Stomach (tissue), 9 donors: Measurements from ENCODE around the gene PPFIA1. TPM values are rescaled to one million over a fixed set of nuclear protein-coding genes. Genes with fewer than 3 reads are reported as not detected.
"Not testable (repeated sequence)": the region's sequence is repeated elsewhere in the genome, so short reads cannot be mapped to it uniquely, and the experiment has no call there.

ENCODE experiments used
- DNase-seq, 2 donors: peaks; one replicate each; pipeline versions ENCODE4 v3.0.0 to v3.0.0-alpha.2; 2013 to 2019
- H3K27ac ChIP-seq, 5 donors: fragments of 200-600 bp in 4 of 5; sonication (generic) in 4 of 5; one replicate each; pipeline ENCODE4 v1.5.1; 2013 to 2019; ENCODE audit warnings: mild to moderate bottlenecking in 1 of 5, moderate library complexity in 1 of 5
- H3K27me3 ChIP-seq, 3 donors: fragments of 200-600 bp; sonication (generic); one replicate each; pipeline ENCODE4 v1.5.1; 2017 to 2019; ENCODE audit warnings: mixed run types in 1 of 3
- H3K36me3 ChIP-seq, 4 donors: fragments of 200-600 bp; sonication (generic); 1 replicate in 3 of 4; 2 replicates in 1 of 4; pipeline ENCODE4 v1.5.1; 2016 to 2019
- H3K4me1 ChIP-seq, 4 donors: fragments of 200-600 bp; sonication (generic); one replicate each; pipeline ENCODE4 v1.5.1; 2016 to 2019
- H3K4me3 ChIP-seq, 4 donors: fragments of 200-600 bp; sonication (generic) in 3 of 4; one replicate each; pipeline ENCODE4 v1.5.1; 2016 to 2019; ENCODE audit warnings: mild to moderate bottlenecking in 1 of 4
- H3K9me3 ChIP-seq, 4 donors: fragments of 200-600 bp; sonication (generic); one replicate each; pipeline ENCODE4 v1.5.1; 2016 to 2019
- CTCF ChIP-seq, 7 experiments: fragments of 450-650 bp in 4 of 7; fragments of 200-600 bp in 3 of 7; sonication (generic) in 3 of 7; IDR thresholded peaks; one replicate each; pipeline ENCODE4 v1.5.1; 2016 to 2019; ENCODE audit warnings: antibody characterized with exemption in 7 of 7, control low read depth in 2 of 7, mild to moderate bottlenecking in 1 of 7
- EP300 ChIP-seq: sonication (generic); formaldehyde crosslinking; IDR thresholded peaks from one replicate; pipeline ENCODE4 v1.6.1; 2017; ENCODE audit warnings: antibody characterized with exemption
- POLR2A ChIP-seq, 4 donors: fragments of 450-650 bp; IDR thresholded peaks; one replicate each; pipeline ENCODE4 v1.6.1; 2016; ENCODE audit warnings: antibody characterized with exemption in 4 of 4, control low read depth in 2 of 4, mild to moderate bottlenecking in 1 of 4, moderate library complexity in 1 of 4
- POLR2AphosphoS5 ChIP-seq, 3 donors: sonication (generic); formaldehyde crosslinking; IDR thresholded peaks; one replicate each; pipeline ENCODE4 v1.6.1; 2016; ENCODE audit warnings: antibody characterized with exemption in 3 of 3
- WGBS, 5 donors: extraction: QIAGEN DNeasy Blood & Tissue Kit in 3 of 5; methylation state at CpG; one replicate each; pipeline versions ENCODE4 v1.1.5 to v1.1.7; 2013 to 2018; 5-methylcytosine and 5-hydroxymethylcytosine counted together
- intact Hi-C: fragments of 100-400 bp; cut with DNase I; formaldehyde crosslinking; loops from one replicate; pipeline ENCODE4 v1.15.1; 2023; ENCODE audit warnings: low total_unique reads
- polyA plus RNA-seq, 3 donors: library from polyadenylated mRNA; stranded (reverse); fragments of 200-250 nt; gene quantifications; one replicate each; pipeline ENCODE4 v1.2.3, GENCODE V29; 2013
- total RNA-seq, 5 donors: library from RNA; depleted of rRNA; stranded (reverse); fragments of >200 nt; gene quantifications; one replicate each; pipeline versions ENCODE4 v1.1.0 to v1.2.3, GENCODE V29; 2014 to 2016
- donor health status: healthy with polysubstance abuse.
- donor health status: Bipolar disorder and iron deficiency.
- donor health status: healthy.

Gene PPFIA1
- total and polyA plus RNA-seq, 8 donors: 10.8 to 108 (median 35.5) TPM

DNA sequence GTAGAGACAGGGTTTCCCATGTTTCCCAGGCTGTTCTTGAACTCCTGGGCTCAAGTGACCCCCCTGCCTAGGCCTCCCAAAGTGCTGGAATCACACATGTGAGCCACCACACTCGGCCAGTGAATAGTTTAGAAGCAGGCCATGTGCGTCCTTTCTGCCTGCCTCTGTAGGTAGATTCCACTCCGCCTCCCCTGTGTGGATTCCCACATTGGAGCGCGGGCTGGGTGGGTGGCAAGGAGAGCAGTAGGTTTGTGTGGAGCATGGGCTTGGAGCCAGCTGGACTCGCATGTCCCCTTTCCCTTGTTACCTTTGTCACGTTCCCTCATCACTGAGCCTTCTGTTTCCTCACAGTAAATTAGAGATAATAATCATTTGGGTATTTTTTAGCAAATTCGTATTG, 21.7 kb downstream of the PPFIA1 start:
- DNase-seq: no peak
- Histone ChIP-seq H3K27ac (no peak overlapping the region), H3K4me3 (no peak overlapping the region), H3K36me3 (peaks cover 15 to 67% (median 57%) of the 10 kb centered on the region in 4 donors), H3K9me3 (no peaks in the 10 kb centered on the region), H3K27me3 (no peaks in the 10 kb centered on the region), H3K4me1 (no peaks in the 10 kb centered on the region)
- intact Hi-C loops: no loop called here
- TF ChIP-seq CTCF (IDR thresholded peaks at IDR 0.05): no peak
- TF ChIP-seq EP300: no peak
- no peak for TF ChIP-seq POLR2A (IDR thresholded peaks at IDR 0.05)
- TF ChIP-seq POLR2AphosphoS5 (IDR thresholded peaks at IDR 0.05): no peak
- WGBS, 5 donors: 88 to 97% (median 93%) methylated on average over 8 of the region's 8 CpGs

DNA sequence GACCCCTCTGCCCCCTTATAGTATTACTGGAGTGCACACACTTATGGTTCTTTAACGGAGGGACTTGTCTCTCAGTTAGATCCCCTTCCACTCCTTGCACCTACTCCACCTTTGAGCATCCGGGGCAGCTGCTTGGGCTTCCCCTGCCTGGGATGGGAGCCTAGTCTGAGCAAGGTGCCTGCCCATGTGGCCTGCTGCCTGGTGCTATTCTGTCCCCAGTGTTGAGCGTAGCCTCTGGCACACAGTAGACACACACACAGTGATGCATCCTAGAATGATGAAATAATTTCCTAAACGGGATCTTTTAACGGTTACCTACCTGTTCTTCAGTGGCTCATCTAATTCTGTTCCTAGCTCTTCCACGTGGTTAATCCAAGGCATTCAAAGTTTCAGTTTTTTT, 22.4 kb downstream of the PPFIA1 start:
- no peak for TF ChIP-seq EP300
- no peak for TF ChIP-seq POLR2AphosphoS5 (IDR thresholded peaks at IDR 0.05)
- TF ChIP-seq POLR2A (IDR thresholded peaks at IDR 0.05): no peak
- TF ChIP-seq CTCF (IDR thresholded peaks at IDR 0.05): no peak
- intact Hi-C loops: no loop called here

GRCh38 chr11:70295166-70295565, 24.7 kb downstream of the PPFIA1 start:
- H3K9me3 ChIP-seq, H3K27me3 ChIP-seq, H3K4me3 ChIP-seq, intact Hi-C loops, DNase-seq, H3K27ac ChIP-seq, H3K4me1 ChIP-seq: not testable (repeated sequence)
- WGBS, 5 donors: 97 to 100% (median 100%) methylated on average over 3 to 27 of the region's 29 CpGs; no CpG with 5 or more reads in 2 of the 5 donors
- peaks cover 12 to 67% (median 51%) of the 10 kb centered on the region in 4 donors for H3K36me3 ChIP-seq

More for the DNA sequence above, 22.4 kb downstream of the PPFIA1 start:
- Histone ChIP-seq H3K27me3 (no peaks in the 10 kb centered on the region), H3K27ac (no peak overlapping the region), H3K36me3 (peaks cover 15 to 65% (median 55%) of the 10 kb centered on the region in 4 donors), H3K4me3 (no peak overlapping the region), H3K4me1 (no peaks in the 10 kb centered on the region), H3K9me3 (no peaks in the 10 kb centered on the region)
- DNase-seq: no peak
- WGBS, 5 donors: 92 to 94% (median 92%) methylated on average over 6 of the region's 6 CpGs

- Histone ChIP-seq H3K27me3 (no peaks in the 10 kb centered on the region), H3K4me1 (peaks cover 0 to 12% (median 0%) of the 10 kb centered on the region in 4 donors), H3K4me3 (no peak overlapping the region), H3K9me3 (no peaks in the 10 kb centered on the region), H3K27ac (no peak overlapping the region), H3K36me3 (peaks cover 11 to 62% (median 45%) of the 10 kb centered on the region in 4 donors)
- TF ChIP-seq POLR2AphosphoS5 (IDR thresholded peaks at IDR 0.05): no peak
- no peak for TF ChIP-seq CTCF (IDR thresholded peaks at IDR 0.05)
- TF ChIP-seq EP300: no peak
- no peak for TF ChIP-seq POLR2A (IDR thresholded peaks at IDR 0.05)
- intact Hi-C loops: no loop called here
- DNase-seq: no peak
- 82 to 98% (median 95%) methylated on average over 5 to 7 of the region's 7 CpGs for WGBS, 5 donors
These were observed 26.2 kb downstream of the PPFIA1 start for GRCh38 chr11:70296681-70297080.

DNA sequence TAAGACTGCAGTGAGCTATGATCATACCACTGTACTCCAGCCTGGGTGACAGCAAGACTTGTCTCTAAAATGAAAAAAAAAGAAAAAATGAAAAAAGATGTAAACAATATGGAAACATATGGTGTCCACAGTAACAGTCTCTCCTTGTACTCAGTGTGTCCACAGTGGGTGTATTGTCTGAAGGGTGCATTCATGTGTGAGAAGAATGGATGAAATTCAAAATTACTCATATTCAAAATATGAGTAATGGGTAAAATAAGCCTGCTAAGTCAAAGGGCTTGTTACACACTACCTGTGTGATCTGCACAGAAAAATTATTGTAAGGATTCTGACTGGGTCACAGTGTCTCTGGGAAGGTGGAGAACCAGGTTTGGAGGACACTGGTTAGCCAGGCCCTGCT, 26.9 kb downstream of the PPFIA1 start:
- Histone ChIP-seq H3K4me1 (peaks cover 0 to 16% (median 0%) of the 10 kb centered on the region in 4 donors), H3K9me3 (no peaks in the 10 kb centered on the region), H3K4me3 (no peak overlapping the region), H3K27me3 (no peaks in the 10 kb centered on the region), H3K36me3 (peaks cover 10 to 56% (median 39%) of the 10 kb centered on the region in 4 donors), H3K27ac (no peak overlapping the region)
- intact Hi-C loops: no loop called here
- no peak for DNase-seq
- no peak for TF ChIP-seq CTCF (IDR thresholded peaks at IDR 0.05)
- TF ChIP-seq POLR2AphosphoS5 (IDR thresholded peaks at IDR 0.05): no peak
- TF ChIP-seq EP300: no peak
- no peak for TF ChIP-seq POLR2A (IDR thresholded peaks at IDR 0.05)
